ENCODE data around the gene PFKL. TPM values are rescaled to one million over a fixed set of nuclear protein-coding genes. Genes with fewer than 3 reads are reported as not detected.

The PFKL gene
- total and polyA plus RNA-seq, 2 donors (not counting 1 experiment from before 2014, with no cell fraction given), result 54.8 to 125 TPM

GRCh38 chr21:44272284-44272858, 27.5 kb upstream of the PFKL start:
- Histone ChIP-seq H4K20me1 (ENCODE audit: control insufficient read depth, extremely low read depth, insufficient read depth, low read length) (no peaks in the 10 kb centered on the region), H2AFZ (ENCODE audit: low read length) (no peak overlapping the region), H3K27me3 (ENCODE audit: control insufficient read depth, insufficient read depth, low read length) (peaks cover 2% of the 10 kb centered on the region), H3K4me3 (replicated peaks in 1 of 4; ENCODE audit: control extremely low read depth in 1 of 4, insufficient read depth in 1 of 4, low read depth in 3 of 4, low read length in 4 of 4) (no peak overlapping the region), H3K79me2 (ENCODE audit: control insufficient read depth, insufficient read depth, low read length) (no peaks in the 10 kb centered on the region), H3K36me3 (ENCODE audit: control insufficient read depth, insufficient read depth, low read length) (no peaks in the 10 kb centered on the region), H3K4me2 (ENCODE audit: extremely low read depth, insufficient read depth, low read length) (no peak overlapping the region), H3K27ac (ENCODE audit: insufficient read depth, low read length) (no peak overlapping the region), H3K4me1 (ENCODE audit: control insufficient read depth, extremely low read depth, insufficient read depth, low read length) (no peaks in the 10 kb centered on the region), H3K9ac (ENCODE audit: insufficient read depth, low read length) (no peak overlapping the region), H3K9me3 (ENCODE audit: control insufficient read depth, insufficient read depth, low read depth, low read length) (no peaks in the 10 kb centered on the region)
- DNase-seq (ENCODE audit: low read depth in 2 of 2), result no peak
- TF ChIP-seq EZH2 (IDR thresholded peaks at IDR 0.05; ENCODE audit: low read length, missing control alignments) (no peak), CTCF (conservative IDR thresholded peaks at IDR 0.05 in 1 of 2, IDR thresholded peaks at IDR 0.05 in 1 of 2; ENCODE audit: low read depth in 1 of 2, low read length in 2 of 2) (no peak)

- H3K27ac ChIP-seq (ENCODE audit: insufficient read depth, low read length), result no peak overlapping the region
- no peak overlapping the region for H3K9ac ChIP-seq (ENCODE audit: insufficient read depth, low read length)
- no peak for DNase-seq (ENCODE audit: low read depth in 2 of 2)
- no peak overlapping the region for H3K4me3 ChIP-seq (replicated peaks in 1 of 4; ENCODE audit: control extremely low read depth in 1 of 4, insufficient read depth in 1 of 4, low read depth in 3 of 4, low read length in 4 of 4)
- H4K20me1 ChIP-seq (ENCODE audit: control insufficient read depth, extremely low read depth, insufficient read depth, low read length), result no peaks in the 10 kb centered on the region
- H3K27me3 ChIP-seq (ENCODE audit: control insufficient read depth, insufficient read depth, low read length), result peaks cover 2% of the 10 kb centered on the region
- H3K9me3 ChIP-seq (ENCODE audit: control insufficient read depth, insufficient read depth, low read depth, low read length), result no peaks in the 10 kb centered on the region
- TF ChIP-seq CTCF (conservative IDR thresholded peaks at IDR 0.05 in 1 of 2, IDR thresholded peaks at IDR 0.05 in 1 of 2; ENCODE audit: low read depth in 1 of 2, low read length in 2 of 2) (no peak), EZH2 (IDR thresholded peaks at IDR 0.05; ENCODE audit: low read length, missing control alignments) (no peak)
- no peak overlapping the region for H3K4me2 ChIP-seq (ENCODE audit: extremely low read depth, insufficient read depth, low read length)
- no peak overlapping the region for H2AFZ ChIP-seq (ENCODE audit: low read length)
- H3K79me2 ChIP-seq (ENCODE audit: control insufficient read depth, insufficient read depth, low read length), result no peaks in the 10 kb centered on the region
- no peaks in the 10 kb centered on the region for H3K4me1 ChIP-seq (ENCODE audit: control insufficient read depth, extremely low read depth, insufficient read depth, low read length)
- no peaks in the 10 kb centered on the region for H3K36me3 ChIP-seq (ENCODE audit: control insufficient read depth, insufficient read depth, low read length)
These were observed 26.8 kb upstream of the PFKL start for GRCh38 chr21:44273046-44273445.

- no peaks in the 10 kb centered on the region for H3K36me3 ChIP-seq (ENCODE audit: control insufficient read depth, insufficient read depth, low read length)
- H2AFZ ChIP-seq (ENCODE audit: low read length), result no peak overlapping the region
- no peak for TF ChIP-seq CTCF (conservative IDR thresholded peaks at IDR 0.05 in 1 of 2, IDR thresholded peaks at IDR 0.05 in 1 of 2; ENCODE audit: low read depth in 1 of 2, low read length in 2 of 2)
- DNase-seq (ENCODE audit: low read depth in 2 of 2), result no peak
- no peaks in the 10 kb centered on the region for H4K20me1 ChIP-seq (ENCODE audit: control insufficient read depth, extremely low read depth, insufficient read depth, low read length)
- peaks cover 2% of the 10 kb centered on the region for H3K27me3 ChIP-seq (ENCODE audit: control insufficient read depth, insufficient read depth, low read length)
- no peak overlapping the region for H3K4me3 ChIP-seq (replicated peaks in 1 of 4; ENCODE audit: control extremely low read depth in 1 of 4, insufficient read depth in 1 of 4, low read depth in 3 of 4, low read length in 4 of 4)
- H3K4me1 ChIP-seq (ENCODE audit: control insufficient read depth, extremely low read depth, insufficient read depth, low read length), result no peaks in the 10 kb centered on the region
- H3K4me2 ChIP-seq (ENCODE audit: extremely low read depth, insufficient read depth, low read length), result no peak overlapping the region
- no peak overlapping the region for H3K27ac ChIP-seq (ENCODE audit: insufficient read depth, low read length)
- no peaks in the 10 kb centered on the region for H3K9me3 ChIP-seq (ENCODE audit: control insufficient read depth, insufficient read depth, low read depth, low read length)
- H3K9ac ChIP-seq (ENCODE audit: insufficient read depth, low read length), result no peak overlapping the region
- H3K79me2 ChIP-seq (ENCODE audit: control insufficient read depth, insufficient read depth, low read length), result no peaks in the 10 kb centered on the region
These were observed 24.8 kb upstream of the PFKL start for GRCh38 chr21:44275041-44275440.
